HT1080 (cell line): ENCODE measurements around the gene TICAM2. TPM values are rescaled to one million over a fixed set of nuclear protein-coding genes. Genes with fewer than 3 reads are reported as not detected.

Experiments
- DNase-seq: peaks from one replicate; pipeline ENCODE4 v3.0.0-alpha.2; 2015; ENCODE audit warnings: low read depth
- total RNA-seq: library from RNA; depleted of rRNA; stranded (reverse); fragments of >200 nt; shearing (Covaris generic); gene quantifications from 2 replicates; pipeline ENCODE4 v1.2.3, GENCODE V29; 2014

The TICAM2 gene
- total RNA-seq, 1 experiment from 2014 or later: 2.4 TPM

DNA sequence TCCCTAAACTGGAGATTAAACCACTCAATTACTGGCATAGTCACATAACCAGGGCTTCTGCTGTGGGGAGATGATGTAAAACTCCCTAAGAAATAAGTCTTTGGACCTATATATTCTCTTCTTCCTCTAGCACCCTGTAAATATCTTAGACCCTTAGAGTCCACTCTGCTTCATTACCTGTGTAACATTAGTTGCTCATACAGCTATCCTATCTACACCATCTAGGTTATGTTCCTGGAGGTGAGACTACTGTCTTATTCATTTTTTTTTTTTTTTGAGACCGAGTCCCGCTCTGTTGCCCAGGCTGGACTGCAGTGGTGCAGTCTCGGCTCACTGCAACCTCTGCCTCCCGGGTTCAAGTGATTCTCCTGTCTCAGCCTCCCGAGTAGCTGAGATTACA lies 9.6 kb upstream of the TICAM2 start:
- DNase-seq: no peak

GRCh38 chr5:115607935-115608334 lies 5.7 kb upstream of the TICAM2 start:
- DNase-seq: no peak

DNA sequence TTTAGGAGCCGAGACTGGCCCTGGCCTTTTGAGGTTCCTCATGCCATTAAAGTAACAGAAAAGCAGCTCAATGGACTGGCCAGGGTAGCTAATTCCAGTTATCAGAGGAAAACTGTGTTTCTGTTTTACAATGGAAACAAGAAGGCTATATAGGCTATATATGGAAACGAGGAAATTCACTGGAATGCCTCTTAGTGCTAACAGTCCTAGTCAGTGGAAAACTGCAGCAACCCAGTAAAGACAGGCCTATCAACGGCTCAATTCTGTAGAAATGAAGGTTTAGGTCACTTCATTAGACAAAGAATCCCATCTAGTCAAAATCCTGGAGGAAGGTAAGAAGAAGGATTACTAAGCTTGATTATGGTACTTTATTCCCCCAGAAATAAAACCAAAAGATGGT lies 3.2 kb upstream of the TICAM2 start:
- DNase-seq: no peak

DNA sequence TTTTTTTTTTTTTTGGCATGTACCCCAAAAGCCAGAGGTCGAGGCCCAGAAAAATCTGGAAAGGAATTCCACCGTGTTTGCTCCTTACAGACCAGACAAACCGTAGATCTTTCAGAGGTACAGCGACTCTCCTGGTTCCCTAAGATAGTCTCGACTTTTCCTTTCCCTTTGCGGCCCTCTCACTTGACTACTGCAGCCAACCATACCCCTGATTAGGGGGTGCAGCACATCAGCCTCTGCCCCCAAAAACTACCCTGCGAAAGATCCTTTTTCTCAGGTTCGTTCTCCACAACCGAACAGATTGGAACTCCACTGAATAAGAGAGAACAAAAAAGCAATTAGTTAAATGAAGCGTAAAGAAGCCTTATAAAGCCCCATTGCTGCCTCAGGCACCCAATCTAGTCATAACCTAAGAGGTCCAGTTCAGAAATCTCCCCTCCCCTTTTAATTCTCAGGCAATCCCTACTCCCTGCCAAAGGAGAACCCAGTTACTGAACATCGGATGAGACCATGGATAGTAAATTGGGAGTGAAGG lies 379 bp upstream of the TICAM2 start:
- no peak for DNase-seq

DNA sequence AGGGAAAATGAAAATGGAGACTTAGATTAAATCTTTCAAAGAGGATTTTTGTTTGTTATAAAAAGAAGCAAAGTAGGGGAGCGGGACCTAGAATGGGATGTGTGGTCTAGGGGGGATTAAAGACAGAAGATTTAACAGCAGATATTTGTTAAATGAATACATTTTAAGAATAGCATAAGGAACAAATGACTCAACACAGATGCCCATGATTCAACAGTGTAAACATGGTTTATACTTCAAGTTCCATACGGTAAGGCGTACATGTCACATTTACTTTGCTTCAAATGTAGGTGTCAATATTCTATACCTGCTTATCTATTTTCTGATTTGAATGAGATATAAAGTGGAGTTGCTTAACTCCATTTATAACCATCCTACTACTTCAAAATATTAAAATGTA lies 1.5 kb downstream of the TICAM2 start:
- no peak for DNase-seq

- no peak for DNase-seq
These were observed 2.4 kb downstream of the TICAM2 start for GRCh38 chr5:115599924-115600323.

GRCh38 chr5:115599502-115599901 lies 2.8 kb downstream of the TICAM2 start:
- DNase-seq: no peak

DNA sequence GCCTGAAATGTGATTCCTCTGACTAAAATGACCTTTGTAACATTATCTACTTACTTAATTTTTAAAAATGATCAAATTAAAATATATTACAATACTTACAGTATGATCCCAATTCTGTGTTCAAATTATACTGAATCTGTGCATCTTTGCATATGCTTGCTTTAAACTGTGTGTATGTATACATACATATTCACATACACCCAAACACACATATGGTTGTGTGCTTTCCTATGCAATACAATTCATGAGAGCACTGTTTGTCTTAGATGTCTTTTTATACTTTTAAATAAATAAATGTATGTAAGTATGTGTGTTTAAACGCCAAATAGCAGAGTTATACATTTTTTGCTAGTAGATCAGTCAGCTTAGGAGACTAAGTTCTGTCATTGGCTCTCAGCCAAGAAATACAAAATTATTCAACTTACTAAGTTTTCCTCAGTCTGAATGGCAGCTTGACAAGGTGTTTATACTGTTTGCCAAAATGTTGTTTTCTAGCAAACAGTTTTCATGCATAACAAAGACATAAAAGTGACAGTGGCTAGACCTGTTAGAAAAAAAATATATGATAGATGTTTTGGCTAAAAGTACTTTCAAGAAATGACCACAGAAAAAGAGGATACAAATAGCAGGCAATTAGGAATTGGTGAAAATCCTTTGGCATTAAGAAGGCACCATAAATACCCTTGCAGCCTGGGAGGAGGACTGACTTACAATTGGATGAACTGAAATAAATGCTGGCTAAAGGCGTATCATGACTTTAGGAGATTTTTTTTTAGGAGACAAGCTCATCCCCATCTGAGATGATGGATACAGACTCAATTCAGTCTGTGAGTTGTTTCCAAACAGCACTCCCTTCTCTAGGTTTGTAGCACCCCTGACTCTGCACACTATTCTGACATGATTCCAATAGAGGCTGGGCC lies 7.9 kb downstream of the TICAM2 start:
- DNase-seq: no peak

DNA sequence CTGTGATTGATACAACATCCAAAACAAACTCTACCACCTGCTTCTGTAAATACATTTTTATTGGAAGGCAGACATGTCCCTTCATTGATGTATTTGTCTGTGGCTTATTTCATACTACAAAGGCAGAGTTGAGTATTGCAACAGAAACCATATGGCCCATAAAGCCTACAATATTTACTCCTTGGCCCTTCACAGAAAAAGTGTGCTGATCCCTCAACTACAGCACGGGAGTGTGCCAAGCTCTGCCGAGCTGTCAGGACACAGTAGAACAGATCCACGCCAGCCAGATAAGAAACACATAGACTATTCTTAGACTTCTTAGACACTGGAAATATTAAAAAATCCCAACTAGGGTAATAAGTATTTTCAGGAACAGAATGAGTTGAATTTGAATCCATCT lies 13.2 kb downstream of the TICAM2 start:
- DNase-seq: no peak

DNA sequence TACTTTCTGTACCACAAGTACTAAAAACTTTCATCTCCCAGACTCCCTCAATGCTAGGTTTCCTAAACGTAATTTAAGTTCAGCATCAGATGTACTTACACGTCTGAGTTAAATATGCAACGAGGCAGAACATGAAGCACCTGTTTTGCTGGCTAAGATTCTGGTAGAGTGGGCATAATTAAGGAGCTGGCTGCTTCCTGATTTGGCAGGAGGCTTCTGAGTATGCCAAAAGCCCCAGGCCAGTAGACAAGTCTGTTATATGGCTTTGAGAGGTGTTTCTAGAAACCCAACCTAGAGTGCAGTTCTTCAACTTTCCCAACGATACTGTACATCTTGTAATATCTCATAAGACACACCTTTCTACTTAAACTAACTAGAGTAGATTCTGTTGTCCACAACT lies 13.6 kb downstream of the TICAM2 start:
- no peak for DNase-seq

- DNase-seq: no peak
These were observed 15.6 kb downstream of the TICAM2 start for GRCh38 chr5:115586525-115587146.

DNA sequence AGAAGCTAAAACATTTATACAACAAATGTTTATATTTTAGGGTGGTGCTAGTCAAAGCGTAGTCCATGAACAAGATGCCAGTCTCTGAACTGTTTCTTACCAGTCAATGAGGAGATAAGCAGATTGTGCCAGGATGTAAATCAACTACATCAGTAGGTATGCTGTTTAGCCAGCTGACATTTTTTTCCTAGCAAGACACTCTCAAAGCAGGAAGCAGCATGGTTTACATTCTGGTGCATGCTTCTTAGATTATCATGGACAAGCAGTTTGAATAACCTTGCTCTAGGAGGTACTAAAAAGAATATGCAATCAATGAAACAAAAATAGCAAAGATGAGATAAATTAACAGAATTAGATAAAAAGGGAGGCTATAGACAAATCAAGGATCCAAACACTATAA lies 17.0 kb downstream of the TICAM2 start:
- DNase-seq: no peak

GRCh38 chr5:115584501-115584900 lies 17.8 kb downstream of the TICAM2 start:
- no peak for DNase-seq

GRCh38 chr5:115583474-115583873 lies 18.8 kb downstream of the TICAM2 start:
- peak; percentile 91 for DNase-seq

DNA sequence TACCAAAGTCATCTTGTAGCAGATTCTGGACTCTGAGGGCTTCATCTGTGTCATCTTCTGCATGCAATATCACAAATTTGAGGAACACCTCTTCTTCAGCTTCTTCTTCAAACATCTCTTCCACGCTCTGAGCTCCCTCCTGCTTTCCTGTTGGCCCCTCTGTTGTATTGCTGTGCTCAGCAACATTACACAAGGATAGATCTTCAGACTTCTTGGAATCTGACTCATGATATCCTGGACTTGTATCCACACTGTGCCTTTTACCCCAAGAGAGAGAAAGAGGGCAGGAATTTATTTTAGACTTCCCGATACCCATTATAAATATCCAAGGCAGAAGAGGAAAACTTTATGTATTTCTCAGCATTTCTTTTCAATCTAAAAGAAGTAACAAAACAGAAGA lies 21.3 kb downstream of the TICAM2 start:
- DNase-seq: no peak

GRCh38 chr5:115579747-115580173 lies 22.5 kb downstream of the TICAM2 start:
- no peak for DNase-seq

DNA sequence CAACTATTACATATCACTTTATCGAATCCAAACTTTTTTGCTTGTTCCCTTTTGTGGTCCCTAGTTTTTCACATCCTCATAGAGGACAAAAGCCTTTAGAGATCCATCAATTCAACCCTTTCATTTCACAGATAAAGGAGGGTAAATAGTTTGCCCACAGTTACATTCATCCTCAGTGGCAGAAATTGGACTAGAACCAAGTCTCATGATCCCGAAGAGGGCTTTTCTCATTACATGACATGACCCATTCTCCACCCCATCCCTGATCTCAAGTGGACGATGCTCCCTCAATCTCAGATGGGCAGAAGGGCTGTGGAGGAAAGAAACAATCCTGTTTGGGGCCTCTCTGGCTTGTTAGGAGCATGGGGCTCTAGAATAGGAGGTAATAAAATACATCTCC lies 23.1 kb downstream of the TICAM2 start:
- no peak for DNase-seq

GRCh38 chr5:115578657-115579056 lies 23.6 kb downstream of the TICAM2 start:
- DNase-seq: no peak

- DNase-seq: no peak
These were observed 24.5 kb downstream of the TICAM2 start for GRCh38 chr5:115577741-115578140.

DNA sequence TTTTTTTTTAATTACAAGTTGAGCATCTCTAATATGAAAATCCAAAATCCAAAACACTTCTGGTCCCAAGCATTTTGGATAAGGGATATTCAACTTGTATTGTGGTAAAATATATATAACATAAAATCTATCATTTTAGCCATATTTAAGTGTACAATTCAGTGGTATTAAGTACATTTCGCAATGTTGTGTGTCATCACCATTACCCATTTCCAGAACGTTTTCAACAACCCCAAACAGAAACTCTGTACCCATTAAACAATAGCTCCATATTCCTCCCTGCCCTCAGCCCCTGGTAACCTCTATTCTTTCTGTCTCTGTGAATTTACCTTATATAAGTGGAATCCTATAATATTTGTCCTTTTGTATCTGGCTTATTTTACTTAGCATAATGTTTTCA lies 24.9 kb downstream of the TICAM2 start:
- DNase-seq: no peak

- DNase-seq: peak; percentile 95
These were observed 26.9 kb downstream of the TICAM2 start for GRCh38 chr5:115575167-115576070.

DNA sequence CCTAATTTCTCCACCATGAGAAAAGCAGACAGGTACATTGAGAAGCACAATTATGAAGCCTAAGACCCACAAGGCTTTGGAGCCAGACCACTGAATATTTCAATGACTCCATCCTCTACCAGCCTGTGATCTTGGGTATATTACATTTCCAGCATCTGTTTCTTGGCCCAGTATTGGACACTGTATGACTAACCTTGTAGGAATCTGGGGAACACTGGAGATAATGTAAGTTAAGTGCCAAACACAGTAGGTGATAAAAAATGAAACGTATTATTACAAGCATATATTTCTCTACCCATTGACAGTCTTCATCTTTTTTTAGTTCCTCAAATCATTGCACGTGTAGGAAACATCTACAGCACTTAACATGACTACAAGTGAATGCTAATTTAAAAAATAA lies 29.1 kb downstream of the TICAM2 start:
- peak; percentile 84 for DNase-seq
